Fibroblast of skin of left quadriceps (primary cell): Measurements from ENCODE around the gene TSSC4.

Source experiments
- DNase-seq, 2 experiments: peaks; one replicate each; pipeline ENCODE4 v3.0.0-alpha.2; 2013; ENCODE audit warnings: low read depth in 2 of 2

Gene TSSC4

GRCh38 chr11:2433106-2433925 lies 32.8 kb downstream of the TSSC4 start:
- no peak for DNase-seq

- DNase-seq: no peak
Measured at GRCh38 chr11:2434008-2434407, 33.5 kb downstream of the TSSC4 start.

DNA sequence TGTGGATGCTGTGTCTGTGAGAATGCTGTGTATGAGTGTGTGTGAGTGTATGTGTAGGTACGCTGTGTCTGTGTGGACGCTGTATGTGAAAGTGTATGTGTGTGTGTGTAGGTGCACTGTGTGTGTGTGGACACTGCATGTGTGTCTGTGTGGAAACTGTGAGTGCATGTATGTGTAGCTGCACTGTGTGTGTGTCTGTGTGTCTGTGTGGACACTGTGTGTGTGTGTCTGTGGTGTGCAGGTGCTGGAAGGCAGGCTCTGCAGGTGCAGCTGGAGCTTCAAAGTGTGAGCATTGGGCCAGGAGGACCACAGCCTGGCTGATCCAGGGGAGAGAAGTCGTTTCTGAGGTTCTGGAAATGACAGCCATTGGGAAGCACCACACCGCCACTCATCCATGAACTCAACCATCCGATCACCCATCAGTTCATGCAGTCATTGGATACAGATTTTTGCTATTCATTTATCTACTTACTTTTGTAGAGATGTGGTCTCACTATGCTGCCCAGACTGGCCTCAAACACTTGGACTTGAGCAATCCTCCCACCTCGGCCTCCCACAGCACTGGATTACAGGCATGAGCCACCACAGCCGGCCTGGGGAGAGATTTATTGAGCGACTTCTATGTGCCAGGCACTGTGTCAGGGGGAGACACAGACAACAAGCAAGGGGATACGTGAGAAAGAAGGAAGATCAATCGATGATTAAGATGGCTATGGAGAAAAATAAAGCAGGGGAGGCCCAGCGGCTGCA lies 34.1 kb downstream of the TSSC4 start:
- no peak for DNase-seq

- no peak for DNase-seq
Measured at GRCh38 chr11:2435288-2436012, 34.9 kb downstream of the TSSC4 start.

DNA sequence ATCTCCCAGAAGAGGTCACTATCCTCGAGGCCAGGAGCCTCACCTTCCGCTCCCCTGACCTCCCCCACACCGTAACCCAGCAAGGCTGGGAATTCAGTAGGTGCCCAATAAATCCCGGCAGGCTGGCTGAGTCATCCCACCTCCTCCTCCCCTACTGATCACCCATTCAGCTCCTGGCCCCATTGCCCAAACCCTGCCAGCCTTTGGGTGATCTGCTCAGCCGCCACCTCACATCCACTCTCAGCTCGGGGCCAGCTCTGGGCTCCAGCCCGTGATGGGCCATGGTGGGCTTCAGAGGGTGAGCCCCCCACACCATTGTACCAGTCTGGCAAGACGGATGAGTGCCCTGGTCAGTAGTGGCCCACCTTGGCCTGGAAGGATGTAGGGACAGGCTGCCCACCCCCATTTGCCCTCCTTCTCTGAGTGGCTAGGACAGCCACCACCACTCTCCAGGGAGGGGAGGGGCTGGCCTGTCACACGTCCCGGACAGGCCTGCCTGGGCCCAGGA lies 35.5 kb downstream of the TSSC4 start:
- DNase-seq: no peak

GRCh38 chr11:2436521-2437031 lies 36.0 kb downstream of the TSSC4 start:
- DNase-seq: no peak

DNA sequence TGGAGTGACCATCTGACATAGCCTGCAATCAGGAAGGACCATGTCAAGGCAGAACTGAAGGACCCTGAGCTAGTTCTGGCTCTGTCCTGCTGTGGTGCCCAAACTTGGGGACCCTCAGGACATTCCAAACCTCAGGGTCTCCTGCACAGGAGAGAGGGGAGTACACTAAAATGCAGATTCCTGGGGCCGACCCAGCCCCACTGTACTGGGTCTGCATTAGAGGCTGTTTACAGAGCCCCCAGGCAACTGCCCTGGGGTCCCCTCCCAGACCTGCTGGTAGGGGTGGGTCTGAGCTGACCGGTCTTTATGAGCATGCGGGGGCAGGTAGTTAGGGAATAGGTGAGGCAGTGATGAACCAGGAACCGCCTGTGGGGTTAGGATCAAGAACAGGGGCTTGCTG lies 37.0 kb downstream of the TSSC4 start:
- DNase-seq: no peak

DNA sequence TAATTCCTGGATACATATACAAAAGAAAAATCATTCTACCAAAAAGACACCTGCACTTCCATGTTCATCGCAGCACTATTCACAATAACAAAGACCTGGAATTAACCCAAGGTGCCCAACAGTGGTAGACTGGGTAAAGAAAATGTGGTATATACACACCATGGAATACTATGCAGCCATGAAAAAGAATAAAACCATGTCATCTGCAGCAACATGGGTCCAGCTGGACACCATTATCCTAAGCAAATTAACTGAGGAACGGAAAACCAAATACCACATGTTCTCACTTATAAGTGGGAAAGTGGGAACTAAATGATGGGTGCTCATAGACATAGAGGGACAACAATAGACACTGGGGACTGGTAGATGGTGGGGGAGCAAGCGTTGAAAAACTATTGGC lies 39.3 kb downstream of the TSSC4 start:
- no peak for DNase-seq

GRCh38 chr11:2440646-2441045 lies 40.1 kb downstream of the TSSC4 start:
- DNase-seq: no peak

DNA sequence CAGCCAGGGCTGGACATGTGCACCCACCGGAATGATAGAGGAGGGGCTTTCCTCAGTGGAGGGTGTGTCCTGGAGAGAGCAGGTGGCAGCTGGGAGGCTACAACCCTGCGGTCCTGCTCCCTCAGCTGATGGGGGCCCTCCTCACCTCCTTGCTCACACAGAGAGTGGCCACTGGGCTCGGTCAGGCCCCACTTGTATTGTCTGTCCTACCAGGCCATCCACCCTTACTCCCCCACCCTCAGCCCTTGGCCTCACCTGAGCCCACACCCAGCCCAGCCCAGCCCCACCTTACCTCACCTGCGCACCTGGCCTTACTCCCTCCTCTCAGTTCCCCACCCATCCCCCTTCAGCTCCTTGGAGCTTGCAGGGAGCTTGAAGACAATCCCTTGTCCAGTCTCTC lies 40.6 kb downstream of the TSSC4 start:
- no peak for DNase-seq

GRCh38 chr11:2442589-2442988 lies 42.0 kb downstream of the TSSC4 start:
- DNase-seq: no peak

DNA sequence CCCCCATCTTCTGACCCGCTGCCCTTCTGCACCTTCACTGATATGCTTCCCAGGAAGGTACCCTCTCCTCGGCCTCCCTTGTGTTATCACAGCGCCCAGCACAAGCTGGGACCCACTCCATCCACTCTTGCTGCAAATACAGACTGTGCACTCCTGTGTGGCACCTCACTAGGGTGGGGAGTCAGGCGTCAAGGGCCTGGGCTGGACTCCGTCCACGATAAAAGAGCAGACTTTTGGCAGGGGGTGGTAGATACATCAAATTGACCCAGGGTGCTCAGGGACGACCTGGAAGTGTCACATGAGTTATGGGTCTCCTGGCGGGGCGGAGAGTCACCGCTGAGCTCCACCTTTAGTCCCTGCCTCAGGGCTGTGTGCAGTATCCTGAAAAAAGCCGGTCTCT lies 42.9 kb downstream of the TSSC4 start:
- no peak for DNase-seq

GRCh38 chr11:2443881-2444820 lies 43.6 kb downstream of the TSSC4 start, which contains the start of gene TRPM5:
Gene TRPM5, minus strand, starts transcription at chr11:2444514. Its CDS starts 21,478 bp downstream, at chr11:2423036.
- DNase-seq: no peak

- no peak for DNase-seq
Measured at GRCh38 chr11:2444821-2445745, 44.5 kb downstream of the TSSC4 start, which contains the start of gene KCNQ1. Gene KCNQ1, plus strand, starts transcription at chr11:2445008. Its CDS starts 91 bp downstream, at chr11:2445099.

GRCh38 chr11:2445746-2446551 lies 45.4 kb downstream of the TSSC4 start:
- DNase-seq: no peak

DNA sequence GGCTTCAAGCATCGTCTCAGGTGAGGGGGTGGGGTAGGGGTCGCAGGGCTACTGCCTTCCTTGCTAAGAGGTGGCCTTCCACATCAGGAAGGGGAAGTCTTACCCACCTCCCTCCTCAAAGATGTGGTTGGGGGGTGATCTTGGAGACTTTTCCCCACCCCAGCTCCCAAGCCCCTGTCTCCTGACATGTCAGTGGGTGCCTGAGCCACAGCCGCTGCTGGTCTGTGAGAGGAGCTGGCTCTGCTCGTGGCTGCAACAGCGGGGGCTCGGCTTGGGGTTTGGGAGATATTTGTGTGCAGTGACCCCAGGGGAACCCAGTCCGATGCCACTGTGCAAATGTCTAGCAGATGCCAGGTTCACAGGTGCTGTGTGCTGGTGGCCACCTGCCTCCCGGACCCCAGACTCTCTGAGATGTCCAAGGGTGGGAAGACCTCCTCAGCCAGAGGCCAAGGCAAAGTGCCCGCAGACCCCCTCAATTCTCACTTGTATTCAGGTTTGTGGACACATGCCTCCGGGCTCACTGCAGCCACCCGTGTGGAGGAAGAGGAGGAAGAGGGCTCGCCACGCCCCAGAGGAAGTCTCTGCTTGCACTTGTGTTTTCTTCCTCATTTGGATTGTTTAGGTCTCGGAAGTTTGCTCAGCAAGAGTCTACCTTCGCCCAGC lies 46.2 kb downstream of the TSSC4 start:
- no peak for DNase-seq

GRCh38 chr11:2447253-2447950 lies 46.9 kb downstream of the TSSC4 start:
- no peak for DNase-seq
